ENCODE measurements around the gene HSPB7. TPM values are rescaled to one million over a fixed set of nuclear protein-coding genes. Genes with fewer than 3 reads are reported as not detected.
"Not testable (repeated sequence)": the region's sequence is repeated elsewhere in the genome, so short reads cannot be mapped to it uniquely, and the experiment has no call there.

Gene HSPB7
- not detected for total RNA-seq

- POLR2A ChIA-PET: interaction anchor here (0.6 kb wide), 1 partner anchor 326 kb away, joined by 3 read pairs; no protein-coding TSS in a partner anchor
These were observed at the start of gene HSPB7 for GRCh38 chr1:16017461-16018303. HSPB7 (minus strand) TSS chr1:16018043; CDS start chr1:16017963, 80 bp downstream.

GRCh38 chr1:16067127-16067768 lies 49.4 kb upstream of the HSPB7 start:
- CTCF ChIA-PET: interaction anchor here (0.6 kb wide), 1 partner anchor 273 kb away, joined by 3 read pairs; no protein-coding TSS in a partner anchor
- POLR2A ChIA-PET: interaction anchor here (0.7 kb wide), 1 partner anchor 55 kb away, joined by 3 read pairs; no protein-coding TSS in a partner anchor

More at GRCh38 chr1:16017461-16018303, at the start of gene HSPB7:
- CTCF ChIA-PET: interaction anchor here (1.8 kb wide), 1 partner anchor 8 kb away, joined by 4 read pairs; no protein-coding TSS in a partner anchor

- CTCF ChIA-PET: interaction anchor here (0.5 kb wide), 1 partner anchor 284 kb away, joined by 3 read pairs; no protein-coding TSS in a partner anchor
- POLR2A ChIA-PET: no interaction called here
These were observed 48.4 kb upstream of the HSPB7 start for GRCh38 chr1:16066245-16066644.

GRCh38 chr1:16065269-16065576 lies 47.4 kb upstream of the HSPB7 start:
- POLR2A ChIA-PET: no interaction called here
- CTCF ChIA-PET: no interaction called here

- ChIA-PET POLR2A (no interaction called here), CTCF (interaction anchor here (0.9 to 1.5 kb wide), 2 partner anchors 270 to 273 kb away, joined by 3 read pairs; no protein-coding TSS in a partner anchor)
These were observed 46.9 kb upstream of the HSPB7 start for GRCh38 chr1:16064536-16065268.

GRCh38 chr1:16063921-16064320 lies 46.1 kb upstream of the HSPB7 start:
- POLR2A ChIA-PET: no interaction called here
- CTCF ChIA-PET: interaction anchor here (0.9 to 1.5 kb wide), 2 partner anchors 269 to 272 kb away, joined by 3 read pairs; no protein-coding TSS in a partner anchor

GRCh38 chr1:16063226-16063829 lies 45.5 kb upstream of the HSPB7 start:
- ChIA-PET POLR2A (no interaction called here), CTCF (interaction anchor here (1.5 kb wide), 1 partner anchor 272 kb away, joined by 3 read pairs; no protein-coding TSS in a partner anchor)

GRCh38 chr1:16062687-16063075 lies 44.8 kb upstream of the HSPB7 start:
- CTCF ChIA-PET, POLR2A ChIA-PET: not testable (repeated sequence)

- CTCF ChIA-PET: interaction anchor here (1.4 kb wide), 1 partner anchor 52 kb away, joined by 3 read pairs; no protein-coding TSS in a partner anchor
- POLR2A ChIA-PET: interaction anchor here (0.7 kb wide), 1 partner anchor 15 kb away, joined by 3 read pairs; no protein-coding TSS in a partner anchor
These were observed 44.3 kb upstream of the HSPB7 start for GRCh38 chr1:16061989-16062686.

- POLR2A ChIA-PET: no interaction called here
- CTCF ChIA-PET: interaction anchor here (0.9 to 1.4 kb wide), 2 partner anchors 51 to 127 kb away, joined by 3 read pairs; no protein-coding TSS in a partner anchor
These were observed 43.4 kb upstream of the HSPB7 start for GRCh38 chr1:16061266-16061665.

GRCh38 chr1:16058394-16059120 lies 40.7 kb upstream of the HSPB7 start:
- POLR2A ChIA-PET: not testable (repeated sequence)
- CTCF ChIA-PET: interaction anchor here (1.6 kb wide), 1 partner anchor 50 kb away, joined by 3 read pairs; no protein-coding TSS in a partner anchor

- CTCF ChIA-PET: interaction anchor here (1.0 to 1.3 kb wide), 2 partner anchors 13 to 60 kb away, joined by 3 to 4 read pairs; no protein-coding TSS in a partner anchor
- POLR2A ChIA-PET: not testable (repeated sequence)
These were observed 39.6 kb upstream of the HSPB7 start for GRCh38 chr1:16057314-16057915.

GRCh38 chr1:16056521-16056912 lies 38.7 kb upstream of the HSPB7 start:
- CTCF ChIA-PET: interaction anchor here (0.6 to 2.0 kb wide), 7 partner anchors 18 to 265 kb away, joined by 3 to 6 read pairs (median 3); no protein-coding TSS in a partner anchor
- POLR2A ChIA-PET: not testable (repeated sequence)

GRCh38 chr1:16055613-16056520 lies 38.0 kb upstream of the HSPB7 start:
- POLR2A ChIA-PET: no interaction called here

GRCh38 chr1:16054598-16055540 lies 37.0 kb upstream of the HSPB7 start:
- ChIA-PET CTCF (interaction anchor here (0.6 to 2.0 kb wide), 7 partner anchors 10 to 264 kb away, joined by 3 to 6 read pairs (median 3); partner anchors contain the start of gene FAM131C), POLR2A (no interaction called here)

More at GRCh38 chr1:16055613-16056520, 38.0 kb upstream of the HSPB7 start:
- CTCF ChIA-PET: interaction anchor here (0.6 to 2.0 kb wide), 12 partner anchors 11 to 265 kb away, joined by 3 to 6 read pairs (median 3); partner anchors contain the start of gene FAM131C
